Ectodermal cell (in vitro differentiated cells): ENCODE results near the gene PREX1.
"Not testable (repeated sequence)": the region's sequence is repeated elsewhere in the genome, so short reads cannot be mapped to it uniquely, and the experiment has no call there.

Experiments
- H3K27ac ChIP-seq: 2 replicates; pipeline ENCODE4 v1.7.0; 2013; ENCODE audit warnings: mild to moderate bottlenecking, low read depth, low read length; ENCODE audit not compliant: insufficient read depth, poor library complexity, severe bottlenecking
- H3K27me3 ChIP-seq: 2 replicates; pipeline ENCODE4 v1.7.0; 2013; ENCODE audit warnings: mild to moderate bottlenecking, low read length; ENCODE audit not compliant: insufficient read depth, control insufficient read depth, poor library complexity, severe bottlenecking
- H3K36me3 ChIP-seq: one replicate; pipeline ENCODE4 v1.7.0; 2013; ENCODE audit warnings: low read length; ENCODE audit not compliant: control insufficient read depth, insufficient read depth
- H3K4me1 ChIP-seq: one replicate; pipeline ENCODE4 v1.7.0; 2013; ENCODE audit warnings: low read length; ENCODE audit not compliant: control insufficient read depth, insufficient read depth
- H3K4me3 ChIP-seq: 2 replicates; pipeline ENCODE4 v1.7.0; 2013; ENCODE audit warnings: low read depth, low read length, control low read depth; ENCODE audit not compliant: insufficient read depth
- H3K9me3 ChIP-seq: 2 replicates; pipeline ENCODE4 v1.7.0; 2013; ENCODE audit warnings: mild to moderate bottlenecking, low read length, moderate library complexity; ENCODE audit not compliant: control insufficient read depth
- WGBS, 2 experiments: methylation state at CpG; one replicate each; pipeline ENCODE4 v1.1.7; 2013; ENCODE audit warnings: missing lambda C conversion rate in 2 of 2; 5-methylcytosine and 5-hydroxymethylcytosine counted together

The PREX1 gene

DNA sequence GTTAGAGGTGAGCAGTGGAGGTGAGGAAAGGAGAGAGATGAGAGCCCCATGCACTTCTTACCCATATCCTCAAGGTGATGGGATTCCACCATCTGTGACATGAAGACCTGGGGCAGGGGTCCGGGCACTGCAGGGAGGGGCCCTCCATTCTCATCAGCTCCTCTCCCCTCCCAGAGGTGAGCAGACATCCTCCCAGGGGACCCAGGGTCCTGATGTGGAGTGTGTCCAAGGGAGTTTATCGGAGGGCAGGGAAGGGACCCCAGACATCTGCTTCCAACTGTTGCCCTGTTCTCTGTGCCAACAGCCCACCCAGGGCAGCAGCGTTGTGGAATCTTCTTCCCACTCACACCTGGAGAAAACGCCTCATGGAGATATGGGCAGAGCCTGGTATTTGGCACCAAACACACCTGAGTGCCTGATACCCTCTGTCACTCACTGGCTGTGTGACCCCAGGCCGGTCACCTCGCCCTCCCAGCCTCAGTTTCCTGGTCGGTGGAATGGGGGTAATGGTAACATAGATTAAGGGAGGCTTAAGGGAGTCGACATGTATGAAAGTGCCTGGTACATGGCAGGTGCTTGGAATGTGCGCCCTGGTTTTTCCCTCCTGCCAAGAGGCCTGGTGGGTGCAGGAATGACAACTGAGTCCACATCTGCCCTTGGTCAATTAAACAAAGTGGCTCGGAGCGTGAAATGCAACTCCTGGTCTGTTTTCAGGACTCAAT, 227.9 kb downstream of the PREX1 start:
- Histone ChIP-seq H3K4me1 (no peaks in the 10 kb centered on the region), H3K9me3 (no peaks in the 10 kb centered on the region), H3K27ac (no peak overlapping the region), H3K27me3 (no peaks in the 10 kb centered on the region), H3K4me3 (no peak overlapping the region), H3K36me3 (no peaks in the 10 kb centered on the region)
- WGBS, 2 experiments = 93 to 94% methylated on average over 11 of the region's 11 CpGs

DNA sequence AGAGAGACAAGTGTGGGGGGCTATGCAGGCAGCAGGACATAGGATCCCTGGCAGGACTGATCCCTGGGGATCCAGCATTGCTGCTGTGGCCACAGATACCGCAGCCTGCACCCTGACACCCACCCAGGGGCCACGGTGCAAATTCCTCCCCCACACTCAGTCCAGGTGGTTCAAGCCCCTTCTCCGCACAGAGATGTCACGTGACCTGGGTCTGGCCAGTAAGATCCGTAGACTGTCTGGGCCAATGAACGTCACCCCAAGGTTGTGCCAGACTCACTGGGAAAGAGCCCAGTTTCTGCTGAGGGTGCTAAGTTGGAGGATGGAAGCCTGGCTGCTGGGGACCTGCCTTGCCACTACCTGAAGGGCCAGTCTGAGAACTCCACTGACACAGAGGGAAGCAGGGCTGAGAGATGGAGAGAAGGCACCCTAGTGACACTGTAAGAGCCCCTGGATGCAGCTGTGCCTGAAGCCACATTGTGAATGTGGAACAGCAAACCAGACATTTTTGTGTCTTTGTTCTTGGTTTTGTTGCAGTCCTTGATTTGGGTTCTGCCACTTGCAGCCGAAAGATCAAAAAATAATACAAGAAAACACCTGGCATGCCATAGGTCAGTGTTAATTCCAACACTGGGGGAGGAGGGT, 228.6 kb downstream of the PREX1 start:
- Histone ChIP-seq H3K4me1 (no peaks in the 10 kb centered on the region), H3K27ac (no peak overlapping the region), H3K27me3 (no peaks in the 10 kb centered on the region), H3K36me3 (no peaks in the 10 kb centered on the region), H3K4me3 (no peak overlapping the region), H3K9me3 (no peaks in the 10 kb centered on the region)
- WGBS, 2 experiments = 91 to 95% methylated on average over 7 of the region's 7 CpGs

- whole genome bisulfite sequencing, 2 experiments = 84 to 85% methylated on average over 16 of the region's 16 CpGs
- not testable (repeated sequence) for H3K36me3 ChIP-seq, H3K4me3 ChIP-seq, H3K27me3 ChIP-seq, H3K27ac ChIP-seq, H3K4me1 ChIP-seq, H3K9me3 ChIP-seq
Observed at GRCh38 chr20:48598303-48598941, 229.4 kb downstream of the PREX1 start.

DNA sequence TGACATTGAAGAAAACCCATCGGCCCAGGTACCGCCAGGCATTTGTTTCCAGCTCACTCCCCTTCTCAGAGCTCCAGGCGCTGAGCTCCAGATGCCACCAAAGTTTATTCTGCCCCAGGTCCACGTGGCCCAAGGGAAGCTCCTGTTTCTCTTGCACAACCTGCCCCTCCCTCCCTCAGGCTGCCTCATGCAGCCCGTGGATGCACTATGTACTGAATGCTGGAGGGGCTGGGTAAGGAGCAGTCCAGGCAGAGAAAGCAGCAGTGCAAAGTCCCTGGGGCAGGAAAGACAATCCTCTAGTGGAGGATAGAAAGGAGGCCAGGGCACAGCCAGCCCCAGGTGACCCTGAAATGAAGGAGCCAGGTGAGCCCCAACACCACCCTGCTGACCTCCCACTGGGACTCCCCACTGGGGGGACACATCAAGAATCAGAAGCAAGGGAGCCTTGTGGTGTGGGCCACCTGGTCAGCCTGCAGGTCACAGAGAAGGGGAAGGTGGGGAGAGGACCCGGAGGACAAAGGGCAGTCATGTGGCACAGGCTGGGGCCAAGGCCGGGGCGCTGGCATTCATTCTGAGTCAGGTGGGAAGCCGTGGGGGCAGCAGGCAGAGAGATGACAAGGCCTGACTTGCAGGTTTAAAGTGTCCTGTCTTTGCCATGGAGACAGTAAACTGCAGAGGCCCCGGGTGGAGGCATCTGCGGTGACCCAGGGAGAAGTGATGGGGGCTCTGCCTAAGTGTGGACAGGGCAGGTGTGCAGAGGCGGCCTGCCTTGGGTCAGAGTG, 230.1 kb downstream of the PREX1 start:
- Histone ChIP-seq H3K27me3 (no peaks in the 10 kb centered on the region), H3K4me3 (no peak overlapping the region), H3K9me3 (no peaks in the 10 kb centered on the region), H3K36me3 (no peaks in the 10 kb centered on the region), H3K4me1 (no peaks in the 10 kb centered on the region), H3K27ac (no peak overlapping the region)
- 88 to 90% methylated on average over 12 of the region's 12 CpGs for WGBS, 2 experiments

- no peaks in the 10 kb centered on the region for H3K36me3 ChIP-seq
- H3K4me3 ChIP-seq = no peak overlapping the region
- no peaks in the 10 kb centered on the region for H3K4me1 ChIP-seq
- H3K9me3 ChIP-seq = no peaks in the 10 kb centered on the region
- 85% methylated on average over 3 to 4 of the region's 4 CpGs for WGBS, 2 experiments
- H3K27ac ChIP-seq = no peak overlapping the region
- no peaks in the 10 kb centered on the region for H3K27me3 ChIP-seq
Observed at GRCh38 chr20:48596334-48596898, 231.4 kb downstream of the PREX1 start.

DNA sequence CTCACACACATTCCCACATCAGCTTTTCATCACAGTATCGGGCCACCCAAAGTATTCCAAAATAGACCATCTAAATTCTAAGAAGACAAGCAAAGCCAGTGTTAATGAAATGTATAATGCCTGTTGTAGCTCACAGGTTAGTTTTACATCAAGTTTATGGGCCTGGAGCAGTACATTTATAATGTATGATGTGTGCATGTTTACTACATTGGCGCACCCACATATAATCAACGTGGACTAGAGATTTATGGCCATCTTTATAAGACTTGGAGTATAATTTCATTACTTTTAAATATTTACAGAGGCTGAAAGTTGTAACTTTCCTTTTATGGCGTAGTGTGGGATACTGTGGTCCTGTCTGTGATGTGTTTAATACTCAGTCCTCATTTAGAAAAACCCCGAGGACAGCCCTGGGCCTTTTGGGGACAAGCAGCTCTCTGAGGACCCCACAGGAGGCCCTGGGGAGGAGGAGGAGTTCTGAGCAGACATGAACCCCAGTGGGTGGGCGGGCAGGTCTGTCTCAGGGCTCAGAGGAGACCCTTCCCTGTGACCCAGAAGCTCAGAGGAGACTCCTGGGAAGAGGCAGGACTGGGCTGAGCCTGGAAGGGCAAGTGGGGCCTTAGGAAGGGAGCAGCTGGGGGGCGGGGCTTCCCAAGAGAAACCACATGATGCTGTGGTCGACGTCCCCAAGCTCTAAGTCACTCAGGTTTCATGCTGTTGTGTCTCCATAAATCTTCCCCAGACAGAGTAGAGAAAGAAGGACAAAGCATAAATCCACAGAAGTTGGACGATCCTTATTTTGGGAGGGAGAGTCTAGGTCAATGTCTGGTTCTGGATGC, 232.1 kb downstream of the PREX1 start:
- Histone ChIP-seq H3K4me1 (no peaks in the 10 kb centered on the region), H3K27me3 (no peaks in the 10 kb centered on the region), H3K9me3 (no peaks in the 10 kb centered on the region), H3K36me3 (no peaks in the 10 kb centered on the region), H3K4me3 (no peak overlapping the region), H3K27ac (no peak overlapping the region)
- WGBS, 2 experiments = 85 to 91% methylated on average over 8 of the region's 10 CpGs

DNA sequence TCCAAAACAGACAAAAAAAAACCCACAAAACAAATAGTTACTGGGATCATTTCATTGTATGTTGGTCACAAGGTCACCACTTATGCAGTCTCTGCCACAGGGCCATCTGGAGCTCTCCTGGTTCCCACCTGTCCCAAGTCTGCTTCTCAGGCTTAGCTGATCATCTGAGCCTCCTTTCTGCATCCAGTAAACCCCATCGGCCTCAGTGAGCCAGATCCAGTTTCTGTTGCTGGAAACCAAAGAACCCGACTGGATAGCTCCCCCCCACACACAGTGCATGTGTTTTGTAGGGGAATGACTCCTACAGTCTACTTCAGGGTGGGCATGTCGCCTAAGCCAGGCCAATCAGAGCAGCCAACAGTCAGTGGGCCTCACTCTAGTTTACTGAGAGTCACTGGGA, 233.3 kb downstream of the PREX1 start:
- Histone ChIP-seq H3K9me3 (no peaks in the 10 kb centered on the region), H3K4me1 (no peaks in the 10 kb centered on the region), H3K27me3 (no peaks in the 10 kb centered on the region), H3K27ac (no peak overlapping the region), H3K4me3 (no peak overlapping the region), H3K36me3 (no peaks in the 10 kb centered on the region)
- WGBS, 2 experiments = 84 to 87% methylated on average over 3 of the region's 3 CpGs

DNA sequence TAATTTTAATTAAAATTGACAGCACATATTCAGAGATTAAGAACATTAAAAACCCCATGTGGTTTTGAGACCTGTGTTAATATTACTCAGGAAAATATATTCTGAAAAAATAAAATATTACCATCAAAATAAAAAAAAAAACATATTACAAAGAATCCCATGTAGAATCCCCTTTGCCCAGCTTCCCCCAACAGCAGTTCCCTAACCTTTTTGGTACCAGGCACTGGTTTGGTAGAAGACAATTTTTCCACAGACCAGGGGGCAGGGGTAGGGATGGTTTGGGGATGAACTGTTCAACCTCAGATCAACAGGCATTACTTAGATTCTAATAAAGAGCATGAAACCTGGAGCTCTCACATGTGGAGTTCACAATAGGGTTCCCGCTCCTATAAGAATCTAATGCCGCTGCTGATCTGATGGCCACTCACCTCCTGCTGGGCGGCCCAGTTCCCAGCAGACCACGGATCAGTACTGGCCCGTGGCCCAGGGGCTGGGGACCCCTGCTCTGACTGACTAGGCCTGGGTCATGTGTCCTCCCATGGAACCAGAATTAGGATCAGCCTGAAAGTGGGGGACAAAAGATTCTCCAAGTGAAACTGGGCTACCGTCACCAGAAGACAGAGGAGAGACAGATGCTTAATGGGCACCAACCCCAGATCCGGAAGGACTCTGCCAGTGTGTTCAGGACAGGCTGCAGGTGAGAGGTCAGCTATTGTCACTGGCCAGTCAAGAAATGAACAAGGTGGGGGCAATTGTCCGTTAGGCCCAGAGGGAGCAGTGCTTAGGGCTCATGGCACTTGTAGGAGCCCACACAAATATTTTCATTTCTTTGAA, 235.5 kb downstream of the PREX1 start:
- H3K36me3 ChIP-seq = no peaks in the 10 kb centered on the region
- H3K9me3 ChIP-seq = no peaks in the 10 kb centered on the region
- H3K4me3 ChIP-seq = no peak overlapping the region
- 90 to 94% methylated on average over 8 of the region's 8 CpGs for WGBS, 2 experiments
- no peak overlapping the region for H3K27ac ChIP-seq
- no peaks in the 10 kb centered on the region for H3K4me1 ChIP-seq
- H3K27me3 ChIP-seq = no peaks in the 10 kb centered on the region

GRCh38 chr20:48586730-48587129, 241.1 kb downstream of the PREX1 start:
- Histone ChIP-seq H3K9me3 (no peaks in the 10 kb centered on the region), H3K4me1 (no peaks in the 10 kb centered on the region), H3K4me3 (no peak overlapping the region), H3K27me3 (no peaks in the 10 kb centered on the region), H3K36me3 (no peaks in the 10 kb centered on the region), H3K27ac (no peak overlapping the region)
- WGBS, 2 experiments = 90 to 97% methylated on average over 8 of the region's 8 CpGs
